MG63 (cell line): ENCODE measurements around the gene KMT5C. TPM values are rescaled to one million over a fixed set of nuclear protein-coding genes. Genes with fewer than 3 reads are reported as not detected.

Source experiments
- DNase-seq: peaks from one replicate; pipeline ENCODE4 v3.0.0-alpha.2; 2020
- H3K27me3 ChIP-seq: fragments of 250-450 bp; sonication (Bioruptor Pico); 2 replicates; pipeline ENCODE4 v1.5.1; 2020; ENCODE audit warnings: mild to moderate bottlenecking, moderate library complexity
- H3K36me3 ChIP-seq: fragments of 250-450 bp; sonication (Bioruptor Pico); 2 replicates; pipeline ENCODE4 v1.5.1; 2020; ENCODE audit warnings: mild to moderate bottlenecking, moderate library complexity
- H3K4me3 ChIP-seq: fragments of 250-450 bp; sonication (Bioruptor Pico); 2 replicates; pipeline ENCODE4 v1.5.1; 2020; ENCODE audit warnings: mild to moderate bottlenecking, moderate library complexity
- H3K9me3 ChIP-seq: fragments of 250-450 bp; sonication (Bioruptor Pico); 2 replicates; pipeline ENCODE4 v1.5.1; 2020; ENCODE audit warnings: mild to moderate bottlenecking, moderate library complexity
- total RNA-seq: library from RNA; depleted of rRNA; stranded (reverse); fragments of >200 nt; shearing (Covaris generic); gene quantifications from 2 replicates; pipeline ENCODE4 v1.2.3, GENCODE V29; 2014; ENCODE audit warnings: low replicate concordance; rRNA removed

Gene KMT5C
- total RNA-seq, 1 experiment from 2014 or later = 11.1 TPM

DNA sequence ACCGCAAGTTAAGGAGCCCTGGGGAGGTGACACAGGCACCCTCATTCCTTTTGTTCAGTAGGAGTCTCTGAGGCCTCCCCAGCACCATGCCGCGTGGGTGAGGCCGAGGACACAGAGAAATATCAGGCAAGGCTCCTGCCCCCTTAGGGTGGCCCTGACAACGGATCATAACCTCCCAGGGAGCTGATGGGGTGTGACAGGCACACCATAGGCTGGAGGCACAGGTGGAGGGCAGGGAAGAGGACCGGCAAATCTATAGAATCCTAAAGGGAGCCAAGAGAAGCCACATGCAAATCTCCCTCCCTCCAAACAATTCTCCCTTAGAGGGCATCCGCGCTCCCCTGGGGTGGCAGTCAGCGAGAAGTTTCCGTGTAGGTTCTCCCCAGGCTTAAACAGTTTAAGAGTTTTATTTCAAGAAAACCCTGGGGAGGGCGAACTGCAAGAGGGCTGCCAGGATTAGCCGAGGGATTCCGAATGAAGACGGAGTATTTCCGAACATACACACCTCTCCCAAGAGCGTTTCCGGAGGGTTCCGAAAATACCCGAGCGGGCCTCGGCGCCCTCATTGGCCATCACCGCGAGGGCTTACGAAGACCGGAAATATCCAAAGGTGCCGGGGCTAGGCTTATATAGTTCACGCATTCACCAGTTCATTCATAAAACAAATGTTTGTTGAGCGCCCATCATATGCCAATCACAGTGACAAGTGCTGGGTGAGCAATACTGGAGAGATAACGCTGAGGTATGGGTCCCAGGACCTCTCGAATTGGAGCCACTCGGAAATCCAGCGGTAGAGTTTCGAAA is 45.4 kb downstream of the KMT5C start:
- H3K27me3 ChIP-seq = no peaks in the 10 kb centered on the region
- H3K4me3 ChIP-seq = peak overlapping the region; percentile 94
- DNase-seq = peak; percentile 96
- peaks cover 43% of the 10 kb centered on the region for H3K36me3 ChIP-seq
- H3K9me3 ChIP-seq = no peaks in the 10 kb centered on the region

DNA sequence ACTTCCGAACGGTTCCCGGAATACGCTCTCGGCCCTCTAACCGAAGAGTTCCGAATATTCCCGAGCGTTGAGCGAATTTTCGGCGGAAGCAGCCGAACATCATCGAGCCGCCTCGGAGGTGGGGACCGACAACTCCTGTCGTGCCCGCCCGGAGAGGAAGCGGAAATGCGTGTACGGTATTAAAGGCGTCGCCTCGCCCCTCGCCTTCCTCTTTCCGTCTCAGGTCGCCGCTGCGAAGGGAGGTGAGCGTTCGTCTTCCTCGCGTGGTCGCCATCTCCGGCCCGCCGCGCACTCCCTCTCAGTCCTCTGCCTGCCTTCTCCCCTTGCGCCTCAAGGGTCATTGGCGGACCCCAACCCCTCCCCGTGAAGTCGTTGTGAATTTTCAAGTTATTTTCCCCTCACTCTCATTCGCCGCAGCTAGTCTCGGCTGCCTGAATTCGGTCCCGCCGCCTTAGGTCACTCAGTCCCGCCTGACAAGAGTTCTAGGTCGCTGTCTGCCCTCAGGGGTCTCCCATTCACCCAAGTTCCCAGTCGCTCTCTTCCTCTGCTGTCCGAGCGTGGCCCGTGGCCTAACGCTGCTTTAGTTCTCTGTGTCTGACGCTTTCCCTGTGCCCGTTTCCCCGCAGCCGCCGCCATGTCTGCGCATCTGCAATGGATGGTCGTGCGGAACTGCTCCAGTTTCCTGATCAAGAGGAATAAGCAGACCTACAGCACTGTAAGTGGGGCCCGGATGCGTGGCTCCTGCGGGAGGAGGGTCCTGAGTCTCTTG is 46.2 kb downstream of the KMT5C start, which contains the start of gene RPL28:
RPL28 (plus strand) TSS at position 209 of the 769 bp plus-strand sequence; CDS start at position 635, 426 bp downstream.
- no peaks in the 10 kb centered on the region for H3K27me3 ChIP-seq

DNA sequence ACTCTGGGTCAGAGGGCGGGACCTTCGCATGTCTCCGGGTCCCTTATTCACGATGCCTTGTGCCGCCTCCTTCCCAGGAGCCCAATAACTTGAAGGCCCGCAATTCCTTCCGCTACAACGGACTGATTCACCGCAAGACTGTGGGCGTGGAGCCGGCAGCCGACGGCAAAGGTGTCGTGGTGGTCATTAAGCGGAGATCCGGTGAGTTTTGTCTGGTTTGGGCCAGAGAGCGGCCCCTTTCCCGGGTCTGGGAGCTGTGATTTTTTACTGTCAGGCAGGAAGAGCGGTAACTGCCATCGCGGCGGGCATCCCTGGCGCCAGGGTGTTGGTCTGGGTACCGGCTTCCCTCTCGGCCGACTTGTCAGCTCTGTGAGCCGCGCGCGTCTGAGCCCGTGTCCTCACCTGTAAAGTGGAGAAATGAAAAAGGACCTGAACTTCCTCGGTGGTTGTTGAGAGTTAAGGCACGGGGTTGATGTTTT is 46.9 kb downstream of the KMT5C start:
- Histone ChIP-seq H3K9me3 (no peaks in the 10 kb centered on the region), H3K36me3 (peaks cover 57% of the 10 kb centered on the region), H3K4me3 (peak overlapping the region; percentile 94), H3K27me3 (no peaks in the 10 kb centered on the region)
- DNase-seq = no peak

More for the DNA sequence above, 46.2 kb downstream of the KMT5C start, which contains the start of gene RPL28:
- peak within 1 kb of the TSS; percentile 94 for H3K4me3 ChIP-seq
- no peaks in the 10 kb centered on the region for H3K9me3 ChIP-seq
- peak; percentile 97 for DNase-seq
- H3K36me3 ChIP-seq = peaks cover 51% of the 10 kb centered on the region

DNA sequence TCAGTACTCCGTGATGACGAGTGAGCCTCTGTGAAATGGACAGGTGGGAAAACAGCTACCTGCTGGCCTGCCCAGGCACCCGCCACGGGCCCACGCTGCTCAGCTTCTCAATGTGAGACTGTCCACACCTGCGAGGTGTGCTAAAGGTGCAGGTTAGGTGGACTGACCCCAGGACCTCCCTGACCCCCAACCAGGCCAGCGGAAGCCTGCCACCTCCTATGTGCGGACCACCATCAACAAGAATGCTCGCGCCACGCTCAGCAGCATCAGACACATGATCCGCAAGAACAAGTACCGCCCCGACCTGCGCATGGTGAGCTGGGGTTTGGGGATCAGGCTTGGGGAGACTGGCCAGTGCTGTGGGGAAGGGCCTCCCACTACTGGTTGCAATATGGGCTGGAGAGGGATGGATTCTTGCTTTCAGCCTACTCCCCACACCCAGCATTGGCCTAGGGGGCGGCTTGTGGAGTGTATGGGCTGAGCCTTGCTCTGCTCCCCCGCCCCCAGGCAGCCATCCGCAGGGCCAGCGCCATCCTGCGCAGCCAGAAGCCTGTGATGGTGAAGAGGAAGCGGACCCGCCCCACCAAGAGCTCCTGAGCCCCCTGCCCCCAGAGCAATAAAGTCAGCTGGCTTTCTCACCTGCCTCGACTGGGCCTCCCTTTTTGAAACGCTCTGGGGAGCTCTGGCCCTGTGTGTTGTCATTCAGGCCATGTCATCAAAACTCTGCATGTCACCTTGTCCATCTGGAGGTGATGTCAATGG is 48.2 kb downstream of the KMT5C start:
- H3K36me3 ChIP-seq = peaks cover 63% of the 10 kb centered on the region
- peak overlapping the region; percentile 94 for H3K4me3 ChIP-seq
- no peaks in the 10 kb centered on the region for H3K9me3 ChIP-seq
- H3K27me3 ChIP-seq = no peaks in the 10 kb centered on the region
- DNase-seq = no peak

DNA sequence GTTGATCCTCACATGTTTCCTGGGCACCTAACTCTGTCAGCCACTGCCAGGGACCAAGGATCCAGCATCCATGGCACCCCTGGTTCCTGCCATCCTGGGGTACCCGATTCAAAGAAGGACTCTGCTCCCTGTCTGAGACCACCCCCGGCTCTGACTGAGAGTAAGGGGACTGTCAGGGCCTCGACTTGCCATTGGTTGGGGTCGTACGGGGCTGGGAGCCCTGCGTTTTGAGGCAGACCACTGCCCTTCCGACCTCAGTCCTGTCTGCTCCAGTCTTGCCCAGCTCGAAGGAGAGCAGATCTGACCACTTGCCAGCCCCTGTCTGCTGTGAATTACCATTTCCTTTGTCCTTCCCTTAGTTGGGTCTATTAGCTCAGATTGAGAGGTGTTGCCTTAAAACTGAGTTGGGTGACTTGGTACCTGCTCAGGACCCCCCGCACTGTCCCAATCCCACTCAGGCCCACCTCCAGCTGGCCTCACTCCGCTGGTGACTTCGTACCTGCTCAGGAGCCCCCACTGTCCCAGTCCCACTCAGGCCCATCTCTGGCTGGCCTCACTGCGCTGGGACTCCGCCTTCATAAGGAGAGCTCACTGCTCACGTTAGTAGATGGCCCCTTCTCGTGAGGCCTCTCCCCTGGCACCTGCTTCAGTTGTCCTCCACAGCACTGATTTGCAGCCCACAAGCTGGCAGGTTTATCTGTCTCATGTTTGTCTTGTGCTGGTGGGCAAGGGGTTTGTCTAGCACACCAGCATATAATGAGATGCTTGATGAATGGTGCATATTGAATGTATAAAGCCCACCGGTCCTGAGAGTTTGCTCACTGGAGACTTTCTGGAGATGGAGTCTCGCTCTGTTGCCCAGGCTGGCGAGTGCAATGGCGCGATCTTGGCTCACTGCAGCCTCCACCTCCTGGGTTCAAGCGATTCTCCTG is 50.0 kb downstream of the KMT5C start:
- DNase-seq = no peak
- peaks cover 63% of the 10 kb centered on the region for H3K36me3 ChIP-seq
- no peaks in the 10 kb centered on the region for H3K9me3 ChIP-seq
- H3K4me3 ChIP-seq = no peak overlapping the region
- H3K27me3 ChIP-seq = no peaks in the 10 kb centered on the region

DNA sequence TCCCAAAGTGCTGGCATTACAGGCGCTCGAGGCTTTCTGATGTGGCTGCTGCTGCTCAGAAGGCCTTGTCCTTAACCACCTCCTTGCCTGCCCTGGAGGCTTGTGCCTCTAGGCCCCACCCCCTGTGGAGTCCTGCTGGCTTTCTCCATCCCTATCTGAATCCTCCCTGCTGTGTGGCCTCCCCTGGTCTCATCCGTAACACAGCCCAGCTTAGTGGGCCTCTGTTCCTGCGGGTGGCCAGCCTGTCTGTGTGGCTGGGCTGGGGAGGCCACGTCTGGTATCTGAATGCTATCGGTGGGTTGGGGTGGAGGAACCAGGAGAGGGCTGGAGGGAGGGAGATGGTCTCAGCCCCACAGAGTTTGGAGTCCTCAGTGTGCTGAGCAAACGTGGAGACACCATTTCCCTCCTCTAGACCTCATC is 50.8 kb downstream of the KMT5C start:
- no peak for DNase-seq
- Histone ChIP-seq H3K36me3 (peaks cover 63% of the 10 kb centered on the region), H3K9me3 (no peaks in the 10 kb centered on the region), H3K27me3 (no peaks in the 10 kb centered on the region), H3K4me3 (no peak overlapping the region)

DNA sequence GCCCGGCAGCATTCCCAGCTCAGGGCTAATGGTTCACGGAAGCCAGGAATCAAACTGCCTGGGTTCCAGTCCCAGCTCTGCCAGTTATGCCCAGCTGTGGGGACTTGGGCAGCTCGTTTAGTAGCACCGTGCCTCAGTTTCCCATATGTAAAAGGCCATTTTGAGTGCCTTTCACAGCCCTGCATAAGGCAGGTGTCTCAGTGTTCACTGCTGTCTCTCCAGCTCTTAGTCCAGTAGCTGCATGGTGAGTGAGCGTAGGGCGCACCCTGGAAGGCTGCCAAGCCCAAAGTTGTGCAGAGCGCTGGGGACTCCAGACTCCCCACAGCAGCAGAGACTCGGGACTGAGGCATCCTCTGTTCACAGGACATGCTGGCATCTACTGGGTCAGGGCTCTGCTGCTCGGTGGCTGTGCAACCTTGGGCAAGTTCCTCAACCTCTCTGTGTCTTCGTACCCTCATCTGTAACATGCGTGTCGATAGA is 51.6 kb downstream of the KMT5C start:
- H3K4me3 ChIP-seq = no peak overlapping the region
- no peaks in the 10 kb centered on the region for H3K27me3 ChIP-seq
- DNase-seq = no peak
- no peaks in the 10 kb centered on the region for H3K9me3 ChIP-seq
- peaks cover 59% of the 10 kb centered on the region for H3K36me3 ChIP-seq

DNA sequence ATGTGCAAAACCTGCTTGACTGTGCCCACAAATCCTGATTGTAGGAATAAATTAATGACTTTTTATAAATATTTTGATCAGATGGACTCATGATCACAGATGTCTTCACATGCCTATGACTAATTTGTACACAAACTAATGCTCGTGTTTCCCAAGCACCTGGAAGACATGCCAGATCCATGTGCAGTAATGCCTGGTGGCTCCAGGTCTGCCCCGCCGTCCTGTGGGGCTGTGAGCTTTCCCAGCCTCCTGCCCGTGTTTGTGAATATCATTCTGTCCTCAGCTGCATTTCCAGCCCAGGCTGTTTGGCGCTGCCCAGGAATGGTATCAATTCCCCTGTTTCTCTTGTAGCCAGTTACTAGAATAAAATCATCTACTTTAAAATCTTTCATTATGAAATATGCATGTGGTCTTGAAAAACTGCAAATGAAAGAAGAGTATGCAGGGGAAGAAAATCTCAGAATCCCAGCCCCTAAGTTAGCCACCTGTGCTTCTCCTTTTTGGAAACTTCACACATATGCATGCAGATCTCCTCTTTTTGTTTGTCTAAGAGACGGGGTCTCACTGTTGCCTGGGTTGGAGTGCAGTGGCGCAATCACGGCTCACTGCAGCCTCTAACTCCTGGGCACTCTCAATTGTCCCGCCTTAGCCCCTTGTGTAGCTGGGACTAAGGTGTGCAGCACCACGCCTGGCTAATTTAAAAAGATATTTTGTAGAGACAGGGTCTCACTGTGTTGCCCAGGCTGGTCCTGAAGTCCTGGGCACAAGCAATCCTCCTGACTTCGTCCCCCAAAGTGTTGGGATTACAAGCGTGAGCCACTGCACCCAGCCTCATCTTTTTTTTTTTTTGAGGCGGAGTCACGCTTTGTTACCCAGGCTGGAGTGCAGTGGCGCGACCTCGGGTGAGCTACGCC is 52.3 kb downstream of the KMT5C start:
- DNase-seq = no peak
- no peaks in the 10 kb centered on the region for H3K9me3 ChIP-seq
- H3K27me3 ChIP-seq = no peaks in the 10 kb centered on the region
- peaks cover 52% of the 10 kb centered on the region for H3K36me3 ChIP-seq
- no peak overlapping the region for H3K4me3 ChIP-seq

DNA sequence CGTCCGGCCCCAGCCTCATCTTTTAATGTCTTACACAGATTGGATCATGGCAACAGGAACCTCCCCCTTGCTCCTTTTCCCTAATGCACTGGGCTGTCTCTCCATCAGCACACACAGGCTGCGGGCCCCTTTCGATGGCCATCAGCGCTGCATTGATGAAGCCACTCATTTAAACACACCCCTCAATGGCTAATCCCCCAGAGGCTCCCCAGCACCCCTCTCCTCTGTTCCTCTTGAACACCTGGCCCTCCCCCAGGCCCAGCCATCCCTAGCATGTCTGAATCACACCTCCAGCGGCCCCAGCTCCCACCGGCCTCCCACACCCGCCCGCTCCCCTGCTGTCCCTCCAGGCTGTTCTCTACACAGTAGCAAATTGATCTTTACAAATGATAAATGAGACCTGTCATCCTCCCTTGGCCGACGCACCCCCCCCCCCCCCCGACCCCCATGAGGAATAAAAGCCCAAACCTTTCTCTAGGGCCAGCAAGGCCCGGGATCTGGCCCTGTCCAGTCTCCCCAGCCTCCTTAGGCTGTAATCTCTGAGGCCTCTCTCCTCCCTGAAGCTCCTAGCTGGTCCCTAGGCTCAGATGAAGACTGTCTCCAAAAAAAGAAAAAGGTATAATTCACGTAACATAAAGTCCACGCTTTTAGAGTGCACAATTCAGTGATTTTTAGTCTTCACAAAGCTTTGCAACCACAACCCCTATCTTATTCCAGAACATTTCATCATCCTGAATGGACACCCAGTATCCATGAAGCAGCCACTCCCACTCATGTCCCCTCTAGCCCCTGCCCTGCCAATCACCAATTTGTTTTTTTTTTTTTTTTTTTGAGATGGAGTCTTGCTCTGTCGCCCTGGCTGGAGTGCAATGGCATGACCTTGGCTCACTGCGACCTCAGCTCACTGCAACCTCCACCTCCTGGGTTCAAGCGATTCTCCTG is 53.4 kb downstream of the KMT5C start:
- Histone ChIP-seq H3K4me3 (no peak overlapping the region), H3K27me3 (no peaks in the 10 kb centered on the region), H3K36me3 (peaks cover 40% of the 10 kb centered on the region), H3K9me3 (no peaks in the 10 kb centered on the region)
- no peak for DNase-seq

Other genes starting within 250 kb of the KMT5C start
- 76.0 and 81.1 TPM in 2 replicates for gene PPP1R12C, start 222.2 kb upstream of the KMT5C start, total RNA-seq
- 1.7 TPM in 1 of 2 replicates, not detected in the other for gene TNNT1, start 190.7 kb upstream of the KMT5C start, total RNA-seq
- not detected in 2 replicates for gene TNNI3, start 182.1 kb upstream of the KMT5C start, total RNA-seq
- gene DNAAF3, start 173.3 kb upstream of the KMT5C start, total RNA-seq = 2.7 TPM in 1 of 2 replicates, not detected in the other
- not detected in 2 replicates for gene SYT5, start 159.6 kb upstream of the KMT5C start, total RNA-seq
- gene PTPRH, start 130.4 kb upstream of the KMT5C start, total RNA-seq = 3.9 and 11.8 TPM in 2 replicates
- 0.16 TPM in 1 of 2 replicates, not detected in the other for gene TMEM86B, start 111.1 kb upstream of the KMT5C start, total RNA-seq
- 59.5 and 102 TPM in 2 replicates for gene PPP6R1, start 80.9 kb upstream of the KMT5C start, total RNA-seq
- gene HSPBP1, start 59.8 kb upstream of the KMT5C start, total RNA-seq = 64.6 and 122 TPM in 2 replicates
- gene BRSK1, start 55.9 kb upstream of the KMT5C start, total RNA-seq = 0.89 TPM in 1 of 2 replicates, not detected in the other
- not detected in 2 replicates for gene TMEM150B, start 14.5 kb upstream of the KMT5C start, total RNA-seq
- gene COX6B2, start 14.8 kb downstream of the KMT5C start, total RNA-seq = not detected in 2 replicates
- gene GARIN5B, start 23.4 kb downstream of the KMT5C start, total RNA-seq = not detected in 2 replicates
- 0.95 TPM in 1 of 2 replicates, not detected in the other for gene IL11, start 30.6 kb downstream of the KMT5C start, total RNA-seq
- not detected in 2 replicates for gene TMEM190, start 37.0 kb downstream of the KMT5C start, total RNA-seq
- 3.5 TPM in 1 of 2 replicates, not detected in the other for gene TMEM238, start 44.4 kb downstream of the KMT5C start, total RNA-seq
- 127 and 409 TPM in 2 replicates for gene RPL28, start 46.1 kb downstream of the KMT5C start, total RNA-seq
- gene UBE2S, start 67.9 kb downstream of the KMT5C start, total RNA-seq = 369 and 440 TPM in 2 replicates
- gene SHISA7, start 103.4 kb downstream of the KMT5C start, total RNA-seq = not detected in 2 replicates
- 149 and 180 TPM in 2 replicates for gene ISOC2, start 121.8 kb downstream of the KMT5C start, total RNA-seq
- not detected in 2 replicates for gene C19orf85, start 124.9 kb downstream of the KMT5C start, total RNA-seq
- gene ZNF628, start 136.7 kb downstream of the KMT5C start, total RNA-seq = 3.1 and 4.0 TPM in 2 replicates
- gene NAT14, start 145.3 kb downstream of the KMT5C start, total RNA-seq = 19.7 and 35.1 TPM in 2 replicates
- gene SSC5D, start 148.6 kb downstream of the KMT5C start, total RNA-seq = 1.4 TPM in 1 of 2 replicates, not detected in the other
- gene SBK2, start 197.3 kb downstream of the KMT5C start, total RNA-seq = 0.20 TPM in 1 of 2 replicates, not detected in the other
- gene SBK3, start 205.7 kb downstream of the KMT5C start, total RNA-seq = 0.43 TPM in 1 of 2 replicates, not detected in the other
- gene ZNF579, start 241.0 kb downstream of the KMT5C start, total RNA-seq = 7.2 and 8.6 TPM in 2 replicates